ENCODE measurements around the gene TMEM123.
"Not testable (repeated sequence)": the region's sequence is repeated elsewhere in the genome, so short reads cannot be mapped to it uniquely, and the experiment has no call there.

TMEM123 gene

DNA sequence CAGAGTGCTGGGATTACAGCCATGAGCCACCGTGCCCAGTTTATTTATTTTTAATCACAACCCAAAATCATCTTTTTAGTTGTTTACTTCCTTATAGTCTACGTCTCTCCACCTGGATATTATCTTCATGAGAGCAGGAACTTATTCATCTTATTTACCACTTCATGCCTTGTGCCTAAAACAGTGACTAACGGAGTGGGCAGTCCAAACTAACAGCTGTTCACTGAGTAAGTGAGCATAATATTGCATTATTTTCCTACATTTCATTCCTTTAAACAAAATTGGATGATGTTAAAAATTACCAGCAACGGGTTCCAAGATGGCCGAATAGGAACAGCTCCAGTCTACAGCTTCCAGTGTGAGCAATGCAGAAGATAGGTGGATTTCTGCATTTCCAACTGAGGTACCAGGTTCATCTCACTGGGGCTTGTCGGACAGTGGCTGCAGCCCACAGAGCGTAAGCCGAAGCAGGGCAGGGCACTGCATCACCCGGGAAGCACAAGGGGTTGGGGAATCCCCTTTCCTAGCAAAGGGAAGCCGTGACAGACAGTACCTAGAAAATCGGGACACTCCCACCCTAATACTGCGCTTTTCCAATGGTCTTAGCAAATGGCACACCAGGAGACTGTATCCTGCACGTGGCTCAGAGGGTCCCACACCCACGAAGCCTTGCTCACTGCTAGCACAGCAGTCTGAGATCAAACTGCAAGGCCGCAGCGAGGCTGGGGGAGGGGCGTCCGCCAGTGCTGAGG, 14.1 kb downstream of the TMEM123 start:
- Histone ChIP-seq H3K4me1 (ENCODE audit: insufficient read depth, insufficient read length) (no peaks in the 10 kb centered on the region), H3K4me3 (ENCODE audit: insufficient read length, low read depth) (no peak overlapping the region), H3K36me3 (ENCODE audit: insufficient read depth, insufficient read length, low read length) (peaks cover 10% of the 10 kb centered on the region), H3K9me3 (ENCODE audit: insufficient read depth, low read length) (peaks cover 38% of the 10 kb centered on the region), H3K27me3 (ENCODE audit: insufficient read depth, insufficient read length) (no peaks in the 10 kb centered on the region), H3K9ac (ENCODE audit: insufficient read length, low read depth) (no peak overlapping the region)
- TF ChIP-seq SUZ12 (IDR thresholded peaks at IDR 0.05; ENCODE audit: extremely low read depth, insufficient read depth, insufficient read length) = no peak
- TF ChIP-seq ZNF274 (IDR thresholded peaks at IDR 0.05; ENCODE audit: low read depth, low read length) = no peak
- TF ChIP-seq YY1 (IDR thresholded peaks at IDR 0.05; ENCODE audit: insufficient read depth, insufficient read length) = no peak
- no peak for DNase-seq (ENCODE audit: low read depth, low spot score)

- H3K36me3 ChIP-seq (ENCODE audit: insufficient read depth, insufficient read length, low read length) = peaks cover 13% of the 10 kb centered on the region
- no peaks in the 10 kb centered on the region for H3K27me3 ChIP-seq (ENCODE audit: insufficient read depth, insufficient read length)
- H3K9me3 ChIP-seq (ENCODE audit: insufficient read depth, low read length) = peaks cover 46% of the 10 kb centered on the region
- no peak for DNase-seq (ENCODE audit: low read depth, low spot score)
- no peak for TF ChIP-seq SUZ12 (IDR thresholded peaks at IDR 0.05; ENCODE audit: extremely low read depth, insufficient read depth, insufficient read length)
- no peak for TF ChIP-seq YY1 (IDR thresholded peaks at IDR 0.05; ENCODE audit: insufficient read depth, insufficient read length)
- TF ChIP-seq ZNF274 (IDR thresholded peaks at IDR 0.05; ENCODE audit: low read depth, low read length) = no peak
- H3K4me1 ChIP-seq (ENCODE audit: insufficient read depth, insufficient read length) = no peaks in the 10 kb centered on the region
- no peak overlapping the region for H3K9ac ChIP-seq (ENCODE audit: insufficient read length, low read depth)
- H3K4me3 ChIP-seq (ENCODE audit: insufficient read length, low read depth) = no peak overlapping the region
These were observed 14.8 kb downstream of the TMEM123 start for GRCh38 chr11:102437727-102438126.

DNA sequence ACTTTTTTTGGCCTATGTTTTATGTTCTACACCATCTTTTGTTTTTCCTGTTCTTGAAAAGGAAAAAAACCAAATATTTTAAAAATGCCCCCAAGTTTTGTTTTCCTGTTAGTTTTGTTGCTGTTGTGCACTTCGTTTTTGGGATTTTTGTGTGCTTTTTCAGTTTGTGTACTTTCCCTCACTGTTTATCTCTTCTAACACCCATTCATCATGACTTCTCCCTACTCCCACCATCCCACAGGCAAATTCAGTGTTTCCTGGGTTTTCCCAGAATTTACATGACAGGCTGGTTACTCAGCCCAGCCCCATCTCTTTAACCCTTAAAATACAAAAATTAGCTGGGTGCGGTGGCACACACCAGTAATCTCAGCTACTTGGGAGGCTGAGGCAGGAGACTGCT, 15.6 kb downstream of the TMEM123 start:
- TF ChIP-seq SUZ12 (IDR thresholded peaks at IDR 0.05; ENCODE audit: extremely low read depth, insufficient read depth, insufficient read length) (no peak), ZNF274 (IDR thresholded peaks at IDR 0.05; ENCODE audit: low read depth, low read length) (no peak), YY1 (IDR thresholded peaks at IDR 0.05; ENCODE audit: insufficient read depth, insufficient read length) (no peak)
- Histone ChIP-seq H3K27me3 (ENCODE audit: insufficient read depth, insufficient read length) (no peaks in the 10 kb centered on the region), H3K9ac (ENCODE audit: insufficient read length, low read depth) (no peak overlapping the region), H3K36me3 (ENCODE audit: insufficient read depth, insufficient read length, low read length) (peaks cover 13% of the 10 kb centered on the region), H3K4me1 (ENCODE audit: insufficient read depth, insufficient read length) (no peaks in the 10 kb centered on the region), H3K4me3 (ENCODE audit: insufficient read length, low read depth) (no peak overlapping the region), H3K9me3 (ENCODE audit: insufficient read depth, low read length) (peaks cover 53% of the 10 kb centered on the region)
- DNase-seq (ENCODE audit: low read depth, low spot score) = no peak

DNA sequence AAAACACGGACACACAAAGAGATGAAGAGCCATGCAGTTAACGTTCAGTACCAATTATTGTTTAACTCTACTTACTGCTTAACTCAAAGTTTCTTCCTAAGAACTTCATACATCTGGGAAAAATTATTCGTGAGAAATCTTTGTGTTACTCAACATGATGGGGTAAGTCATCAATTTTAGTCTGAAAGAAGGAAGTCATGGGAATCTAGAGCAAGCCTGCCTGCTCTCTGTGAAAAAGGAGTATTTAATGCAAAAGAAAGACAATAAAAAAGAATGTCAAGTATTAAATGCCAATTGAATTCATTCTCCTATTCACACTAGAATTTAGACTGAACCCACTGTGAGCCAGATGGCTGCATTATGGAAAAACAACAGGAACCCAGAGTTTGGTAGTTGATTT, 16.0 kb downstream of the TMEM123 start:
- Histone ChIP-seq H3K9me3 (ENCODE audit: insufficient read depth, low read length) (peaks cover 57% of the 10 kb centered on the region), H3K9ac (ENCODE audit: insufficient read length, low read depth) (no peak overlapping the region), H3K4me3 (ENCODE audit: insufficient read length, low read depth) (no peak overlapping the region), H3K36me3 (ENCODE audit: insufficient read depth, insufficient read length, low read length) (peaks cover 15% of the 10 kb centered on the region), H3K27me3 (ENCODE audit: insufficient read depth, insufficient read length) (no peaks in the 10 kb centered on the region), H3K4me1 (ENCODE audit: insufficient read depth, insufficient read length) (no peaks in the 10 kb centered on the region)
- TF ChIP-seq ZNF274 (IDR thresholded peaks at IDR 0.05; ENCODE audit: low read depth, low read length) (no peak), YY1 (IDR thresholded peaks at IDR 0.05; ENCODE audit: insufficient read depth, insufficient read length) (no peak)
- no peak for DNase-seq (ENCODE audit: low read depth, low spot score)

DNA sequence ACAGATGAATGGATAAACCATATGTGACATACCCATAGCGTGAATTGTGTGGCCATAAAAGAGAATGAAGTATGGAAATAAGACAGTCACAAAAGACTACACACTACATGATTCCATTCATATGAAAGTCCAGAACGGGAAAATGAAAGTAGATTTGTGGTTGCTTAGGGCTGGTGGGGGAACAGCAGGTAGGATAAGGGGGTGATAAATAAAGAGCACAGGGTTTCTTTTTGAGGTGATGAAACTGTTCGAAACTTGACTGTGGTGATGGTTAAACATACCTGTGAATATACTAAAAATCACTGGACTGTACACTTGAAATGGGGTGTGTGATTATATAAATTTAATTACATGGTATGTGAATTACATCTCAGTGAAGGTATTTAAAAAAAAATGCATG, 16.9 kb downstream of the TMEM123 start:
- Histone ChIP-seq H3K4me1 (ENCODE audit: insufficient read depth, insufficient read length) (no peaks in the 10 kb centered on the region), H3K27me3 (ENCODE audit: insufficient read depth, insufficient read length) (no peaks in the 10 kb centered on the region), H3K9ac (ENCODE audit: insufficient read length, low read depth) (no peak overlapping the region), H3K4me3 (ENCODE audit: insufficient read length, low read depth) (no peak overlapping the region), H3K36me3 (ENCODE audit: insufficient read depth, insufficient read length, low read length) (peaks cover 17% of the 10 kb centered on the region), H3K9me3 (ENCODE audit: insufficient read depth, low read length) (peaks cover 58% of the 10 kb centered on the region)
- DNase-seq (ENCODE audit: low read depth, low spot score) = no peak
- TF ChIP-seq ZNF274 (IDR thresholded peaks at IDR 0.05; ENCODE audit: low read depth, low read length) (no peak), SUZ12 (IDR thresholded peaks at IDR 0.05; ENCODE audit: extremely low read depth, insufficient read depth, insufficient read length) (no peak), YY1 (IDR thresholded peaks at IDR 0.05; ENCODE audit: insufficient read depth, insufficient read length) (no peak)

DNA sequence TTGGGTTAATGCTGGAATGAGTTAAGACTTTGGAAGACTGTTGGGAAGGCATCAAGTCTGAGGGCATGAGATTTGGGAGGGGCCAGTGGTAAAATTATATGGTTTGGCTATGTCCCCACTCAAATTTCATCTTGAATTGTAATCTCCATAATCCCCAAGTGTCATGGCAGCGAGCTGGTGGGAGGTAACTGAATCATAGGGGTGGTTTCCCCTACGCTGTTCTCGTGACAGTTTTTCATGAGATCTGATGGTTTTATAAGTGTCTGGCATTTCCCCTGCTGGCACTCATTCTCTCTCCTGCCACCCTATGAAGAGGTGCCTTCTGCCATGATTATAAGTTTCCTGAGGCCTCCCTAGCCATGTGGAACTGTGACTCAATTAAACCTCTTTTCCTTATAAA, 19.0 kb downstream of the TMEM123 start:
- H3K9ac ChIP-seq (ENCODE audit: insufficient read length, low read depth); DNase-seq (ENCODE audit: low read depth, low spot score); H3K4me1 ChIP-seq (ENCODE audit: insufficient read depth, insufficient read length); H3K4me3 ChIP-seq (ENCODE audit: insufficient read length, low read depth); H3K27me3 ChIP-seq (ENCODE audit: insufficient read depth, insufficient read length): not testable (repeated sequence)
- Histone ChIP-seq H3K36me3 (ENCODE audit: insufficient read depth, insufficient read length, low read length) (peaks cover 24% of the 10 kb centered on the region), H3K9me3 (ENCODE audit: insufficient read depth, low read length) (peaks cover 56% of the 10 kb centered on the region)

- H3K9me3 ChIP-seq (ENCODE audit: insufficient read depth, low read length) = peaks cover 51% of the 10 kb centered on the region
- H3K27me3 ChIP-seq (ENCODE audit: insufficient read depth, insufficient read length); H3K4me3 ChIP-seq (ENCODE audit: insufficient read length, low read depth); H3K9ac ChIP-seq (ENCODE audit: insufficient read length, low read depth); H3K4me1 ChIP-seq (ENCODE audit: insufficient read depth, insufficient read length); DNase-seq (ENCODE audit: low read depth, low spot score): not testable (repeated sequence)
- peaks cover 18% of the 10 kb centered on the region for H3K36me3 ChIP-seq (ENCODE audit: insufficient read depth, insufficient read length, low read length)
These were observed 20.0 kb downstream of the TMEM123 start for GRCh38 chr11:102432560-102432959.

- DNase-seq (ENCODE audit: low read depth, low spot score) = no peak
- Histone ChIP-seq H3K4me3 (ENCODE audit: insufficient read length, low read depth) (no peak overlapping the region), H3K9me3 (ENCODE audit: insufficient read depth, low read length) (peaks cover 42% of the 10 kb centered on the region), H3K36me3 (ENCODE audit: insufficient read depth, insufficient read length, low read length) (peaks cover 18% of the 10 kb centered on the region), H3K9ac (ENCODE audit: insufficient read length, low read depth) (no peak overlapping the region), H3K4me1 (ENCODE audit: insufficient read depth, insufficient read length) (peaks cover 2% of the 10 kb centered on the region), H3K27me3 (ENCODE audit: insufficient read depth, insufficient read length) (no peaks in the 10 kb centered on the region)
- TF ChIP-seq ZNF274 (IDR thresholded peaks at IDR 0.05; ENCODE audit: low read depth, low read length) (no peak), YY1 (IDR thresholded peaks at IDR 0.05; ENCODE audit: insufficient read depth, insufficient read length) (no peak), SUZ12 (IDR thresholded peaks at IDR 0.05; ENCODE audit: extremely low read depth, insufficient read depth, insufficient read length) (no peak)
These were observed 21.2 kb downstream of the TMEM123 start for GRCh38 chr11:102431404-102431803.

All from NT2/D1 (cell line).